Hematopoietic multipotent progenitor cell treated with erythropoietin and hydrocortisone succinate and interleukin-3 and kit ligand, for 8 days (in vitro differentiated cells): ENCODE data around the gene RTN4IP1.
"Not testable (repeated sequence)": the region's sequence is repeated elsewhere in the genome, so short reads cannot be mapped to it uniquely, and the experiment has no call there.

Experiments used
- DNase-seq: peaks from one replicate; pipeline ENCODE4 v3.0.0-alpha.2; 2015

RTN4IP1 gene

GRCh38 chr6:106627760-106628159, 1.5 kb downstream of the RTN4IP1 start:
- DNase-seq: not testable (repeated sequence)

GRCh38 chr6:106626485-106626884, 2.8 kb downstream of the RTN4IP1 start:
- DNase-seq: no peak

GRCh38 chr6:106623039-106623438, 6.3 kb downstream of the RTN4IP1 start:
- DNase-seq: no peak

GRCh38 chr6:106622412-106622811, 6.9 kb downstream of the RTN4IP1 start:
- no peak for DNase-seq

GRCh38 chr6:106620931-106621672, 8.2 kb downstream of the RTN4IP1 start:
- no peak for DNase-seq

GRCh38 chr6:106619223-106619622, 10.1 kb downstream of the RTN4IP1 start:
- no peak for DNase-seq

- DNase-seq: no peak
These were observed 11.0 kb downstream of the RTN4IP1 start for GRCh38 chr6:106618324-106618723.

GRCh38 chr6:106617857-106618256, 11.4 kb downstream of the RTN4IP1 start:
- no peak for DNase-seq

GRCh38 chr6:106617302-106617701, 12.0 kb downstream of the RTN4IP1 start:
- DNase-seq: no peak

GRCh38 chr6:106614592-106615257, 14.6 kb downstream of the RTN4IP1 start:
- no peak for DNase-seq

- DNase-seq: no peak
These were observed 15.1 kb downstream of the RTN4IP1 start for GRCh38 chr6:106614166-106614565.

- no peak for DNase-seq
These were observed 15.7 kb downstream of the RTN4IP1 start for GRCh38 chr6:106613590-106613989.

- no peak for DNase-seq
These were observed 16.5 kb downstream of the RTN4IP1 start for GRCh38 chr6:106612671-106613416.

- no peak for DNase-seq
These were observed 18.3 kb downstream of the RTN4IP1 start for GRCh38 chr6:106611030-106611429.

GRCh38 chr6:106609699-106610098, 19.6 kb downstream of the RTN4IP1 start:
- DNase-seq: peak; percentile 23

GRCh38 chr6:106608080-106608668, 21.1 kb downstream of the RTN4IP1 start:
- DNase-seq: peak; percentile 85

GRCh38 chr6:106600329-106600728, 29.0 kb downstream of the RTN4IP1 start:
- no peak for DNase-seq

GRCh38 chr6:106599440-106599839, 29.9 kb downstream of the RTN4IP1 start:
- DNase-seq: no peak

GRCh38 chr6:106591111-106591825, 38.0 kb downstream of the RTN4IP1 start:
- peak; percentile 49 for DNase-seq

GRCh38 chr6:106588937-106589336, 40.4 kb downstream of the RTN4IP1 start:
- DNase-seq: not testable (repeated sequence)

GRCh38 chr6:106586815-106587415, 42.4 kb downstream of the RTN4IP1 start:
- DNase-seq: no peak

GRCh38 chr6:106581468-106581867, 47.8 kb downstream of the RTN4IP1 start:
- no peak for DNase-seq
